Erythroblast (primary cell): ENCODE results near the gene PRKAR1B.

Experiments used
- GATA1 ChIP-seq: IDR thresholded peaks from 2 replicates; pipeline ENCODE4 v1.6.1; 2011; ENCODE audit warnings: low read depth, mild to moderate bottlenecking, control low read depth, low read length, moderate library complexity
- POLR2A ChIP-seq: IDR thresholded peaks from 2 replicates; pipeline ENCODE4 v1.6.1; 2011; ENCODE audit warnings: mild to moderate bottlenecking, low read length

DNA sequence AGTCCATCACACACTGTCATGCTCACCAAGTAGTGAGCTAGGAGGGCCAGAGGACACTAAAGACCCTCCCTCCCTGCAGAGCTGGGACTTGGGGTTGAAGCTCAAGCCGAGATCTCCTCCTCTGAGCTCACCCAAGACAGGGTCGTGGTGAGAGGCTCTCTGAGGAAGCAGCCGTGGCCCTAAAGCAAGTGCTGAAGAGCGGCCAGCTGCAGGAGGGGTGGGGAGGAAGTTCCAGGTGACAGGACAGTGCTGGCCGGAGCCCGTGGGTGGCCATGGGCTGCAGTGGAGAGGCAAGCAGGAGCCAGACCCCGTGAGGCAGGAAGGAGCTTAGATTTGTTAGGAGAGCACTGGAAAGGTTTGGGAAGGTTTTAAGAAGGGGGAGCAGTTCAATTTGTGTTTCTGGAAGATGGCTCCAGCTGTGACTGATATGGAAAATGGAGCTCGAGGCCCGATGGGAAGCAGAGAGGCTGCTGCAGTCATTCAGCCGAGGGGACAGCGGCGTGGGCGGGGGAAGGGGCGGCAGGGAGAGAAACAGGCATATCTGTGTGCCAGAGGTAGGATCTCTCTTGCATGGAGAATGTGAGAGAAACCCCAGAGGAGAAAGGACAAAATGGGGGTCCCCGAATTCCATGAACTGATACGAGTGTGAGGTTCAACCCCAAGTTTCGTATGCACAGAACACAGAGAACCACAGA, 27.5 kb downstream of the PRKAR1B start:
- TF ChIP-seq POLR2A (no peak), GATA1 (no peak)
